ENCODE measurements around the gene TCF23. TPM values are rescaled to one million over a fixed set of nuclear protein-coding genes. Genes with fewer than 3 reads are reported as not detected.

The TCF23 gene
- total and polyA plus RNA-seq, 2 of the 8 experiments (the other 6 are each of a cell fraction or from before 2014, with no cell fraction given) = 0.02 TPM; not detected in 1

DNA sequence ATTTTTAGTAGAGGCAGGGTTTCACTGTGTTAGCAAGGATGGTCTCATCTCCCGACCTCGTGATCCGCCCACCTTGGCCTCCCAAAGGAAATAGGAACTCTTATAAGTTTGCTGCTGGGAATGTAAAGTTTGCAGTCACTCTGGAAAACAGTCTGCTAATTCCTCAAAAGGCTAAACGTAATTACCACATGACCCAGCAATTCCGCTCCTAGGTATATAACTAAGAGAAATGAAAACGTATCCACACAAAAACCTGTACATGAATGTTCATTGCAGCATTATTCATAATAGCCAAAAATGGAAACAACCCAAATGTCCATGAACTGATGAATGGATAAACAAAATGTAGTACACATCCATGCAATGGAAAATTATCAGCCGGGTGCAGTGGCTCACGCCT is 41.2 kb downstream of the TCF23 start:
- H3K4me2 ChIP-seq (ENCODE audit: insufficient read depth in 1 of 2, low read depth in 2 of 2, low read length in 2 of 2) = no peak overlapping the region
- no peak overlapping the region for H3K23ac ChIP-seq (ENCODE audit: insufficient read length)
- H4K91ac ChIP-seq (replicated peaks; ENCODE audit: insufficient read length, low read length) = no peak overlapping the region
- H3K4me1 ChIP-seq (replicated peaks in 1 of 4; ENCODE audit: control insufficient read depth in 3 of 4, insufficient read depth in 4 of 4, low read length in 3 of 4) = no peaks in the 10 kb centered on the region
- H2BK120ac ChIP-seq (replicated peaks; ENCODE audit: low read depth, low read length) = no peak overlapping the region
- H3K4me3 ChIP-seq (ENCODE audit: extremely low read depth in 1 of 4, insufficient read depth in 2 of 4, low read depth in 3 of 4, low read length in 4 of 4) = no peak overlapping the region
- no peak overlapping the region for H2BK15ac ChIP-seq (ENCODE audit: low read length)
- no peaks in the 10 kb centered on the region for H3K23me2 ChIP-seq (ENCODE audit: low read depth, low read length)
- FAIRE-seq (no peak), DNase-seq (ENCODE audit: low read depth in 1 of 2, low spot score in 2 of 2) (no peak)
- no peak overlapping the region for H3K27ac ChIP-seq (ENCODE audit: low read depth, low read length)
- H3K14ac ChIP-seq (ENCODE audit: insufficient read length) = no peak overlapping the region
- no peak overlapping the region for H2AK5ac ChIP-seq (ENCODE audit: low read depth, low read length)
- CTCF ChIA-PET (ENCODE audit: partially characterized antibody) = interaction anchor here (0.7 to 6.9 kb wide), 8 partner anchors 13 to 98 kb away, joined by 3 to 97 read pairs (median 6); partner anchors contain the start of gene PRR30
- no peak overlapping the region for H2BK12ac ChIP-seq (ENCODE audit: low read depth, low read length)
- H2AFZ ChIP-seq (ENCODE audit: low read length) = no peak overlapping the region
- H3K4ac ChIP-seq (replicated peaks; ENCODE audit: insufficient read length, low read depth, low read length) = no peak overlapping the region
- no peak overlapping the region for H2BK5ac ChIP-seq (ENCODE audit: low read depth, low read length)
- POLR2A ChIA-PET (ENCODE audit: partially characterized antibody) = interaction anchor here (0.6 kb wide), 1 partner anchor 13 kb away, joined by 4 read pairs; no protein-coding TSS in a partner anchor
- H3K9me3 ChIP-seq (ENCODE audit: insufficient read depth in 2 of 2, low read depth in 1 of 2, low read length in 1 of 2) = no peaks in the 10 kb centered on the region
- TF ChIP-seq NANOG (IDR thresholded peaks at IDR 0.05; ENCODE audit: insufficient read depth, low read depth, low read length, poor library complexity, severe bottlenecking) (no peak), RNF2 (IDR thresholded peaks at IDR 0.05; ENCODE audit: borderline replicate concordance, low read depth, low read length, missing control alignments, poor library complexity, severe bottlenecking) (no peak), CTBP2 (IDR thresholded peaks at IDR 0.05; ENCODE audit: borderline replicate concordance, insufficient read depth, insufficient read length, low read length) (no peak)
- 95% methylated on average over 8 of the region's 8 CpGs; no CpG with 5 or more reads in 1 of the 2 experiments for WGBS, 2 experiments (ENCODE audit: extremely low coverage in 1 of 2, insufficient coverage in 1 of 2, insufficient read length in 1 of 2, insufficient replicate concordance in 2 of 2, low coverage in 1 of 2, low lambda C conversion rate in 2 of 2, missing lambda C conversion rate in 1 of 2)
- H2BK20ac ChIP-seq (ENCODE audit: low read length) = no peak overlapping the region
- no peak overlapping the region for H3K9ac ChIP-seq (replicated peaks in 1 of 4; ENCODE audit: extremely low read depth in 1 of 4, low read depth in 3 of 4, low read length in 3 of 4)
- H3K36me3 ChIP-seq (ENCODE audit: control insufficient read depth in 2 of 4, insufficient read depth in 4 of 4, low read length in 3 of 4) = no peaks in the 10 kb centered on the region; a peak in 1 of 8 replicates
- no peaks in the 10 kb centered on the region for H3K79me1 ChIP-seq (ENCODE audit: low read depth, low read length)
- no peaks in the 10 kb centered on the region for H3K27me3 ChIP-seq (replicated peaks in 1 of 4; ENCODE audit: control insufficient read depth in 3 of 4, extremely low read depth in 1 of 4, insufficient read depth in 3 of 4, low read length in 3 of 4)
- no peak overlapping the region for H3K56ac ChIP-seq (replicated peaks; ENCODE audit: insufficient read length, low read depth, low read length)
- no peak overlapping the region for H4K5ac ChIP-seq (ENCODE audit: insufficient read length, low read depth, low read length)
- no peaks in the 10 kb centered on the region for H4K20me1 ChIP-seq (replicated peaks in 1 of 2; ENCODE audit: control insufficient read depth in 1 of 2, insufficient read depth in 2 of 2, low read length in 2 of 2)
- no peak overlapping the region for H3K18ac ChIP-seq (ENCODE audit: extremely low read depth, low read length)
- H4K8ac ChIP-seq (ENCODE audit: extremely low read depth, insufficient read depth, low read length) = no peak overlapping the region
- H3K79me2 ChIP-seq (ENCODE audit: control insufficient read depth in 1 of 2, insufficient read depth in 2 of 2, low read length in 2 of 2) = no peaks in the 10 kb centered on the region
